SK-N-SH (cell line): ENCODE data around the gene AGO3. TPM values are rescaled to one million over a fixed set of nuclear protein-coding genes. Genes with fewer than 3 reads are reported as not detected.
A peak's percentile ranks its signal among the peaks of the same experiment; 100 is the strongest.

ENCODE experiments used
- CTCF ChIA-PET: fragments of 300-600, 350-600 bp; formaldehyde crosslinking; extraction: SDS; loops from one replicate; lab custom pipeline; 2021; lab: Yijun Ruan, JAX
- POLR2A ChIA-PET: fragments of 350-600 bp; sonication (Branson Sonifier 250); formaldehyde crosslinking; extraction: SDS; loops from one replicate; lab custom pipeline; 2020; ENCODE audit warnings: antibody characterized with exemption, inconsistent platforms; lab: Yijun Ruan, JAX
- DNase-seq: peaks from one replicate; pipeline ENCODE4 v3.0.0; 2012
- H2AFZ ChIP-seq: fragments of 200-600 bp; sonication (generic); 2 replicates; pipeline ENCODE4 v1.8.1; 2016; ENCODE audit warnings: antibody characterized with exemption, mild to moderate bottlenecking, low read depth
- H3F3A ChIP-seq: fragments of 200-600 bp; sonication (generic); replicated peaks from 2 replicates; pipeline ENCODE3; 2016; ENCODE audit warnings: antibody characterized with exemption, mild to moderate bottlenecking; ENCODE audit not compliant: insufficient read depth
- H3K27ac ChIP-seq, 2 experiments: fragments of 200-500 bp in 1 of 2; fragments of 200-600 bp in 1 of 2; sonication (Bioruptor generic) in 1 of 2; sonication (generic), shearing (Covaris generic) in 1 of 2; 2 replicates each; pipeline versions ENCODE4 v1.5.1 to v1.6.1; 2014 to 2016; ENCODE audit warnings: low read depth in 2 of 2, inconsistent platforms in 1 of 2, low read length in 1 of 2, mild to moderate bottlenecking in 1 of 2, mixed read lengths in 1 of 2
- H3K27me3 ChIP-seq: fragments of 200-600 bp; sonication (generic), shearing (Covaris generic); 2 replicates; pipeline ENCODE4 v1.6.1; 2016; ENCODE audit warnings: mixed run types; ENCODE audit not compliant: insufficient read depth
- H3K36me3 ChIP-seq, 2 experiments: fragments of 200-500 bp in 1 of 2; fragments of 200-600 bp in 1 of 2; sonication (Bioruptor generic) in 1 of 2; sonication (generic) in 1 of 2; replicated peaks in 1 of 2; 2 replicates each; pipeline versions ENCODE3 to v1.5.1; 2014 to 2016; ENCODE audit warnings: low read length in 1 of 2, mild to moderate bottlenecking in 1 of 2; ENCODE audit not compliant: insufficient read depth in 2 of 2, control insufficient read depth in 1 of 2
- H3K4me1 ChIP-seq, 2 experiments: fragments of 200-500 bp in 1 of 2; fragments of 200-600 bp in 1 of 2; sonication (Bioruptor generic) in 1 of 2; sonication (generic), shearing (Covaris generic) in 1 of 2; 2 replicates each; pipeline versions ENCODE4 v1.5.1 to v1.6.1; 2014 to 2016; ENCODE audit warnings: low read depth in 1 of 2, low read length in 1 of 2, mixed run types in 1 of 2; ENCODE audit not compliant: insufficient read depth in 2 of 2, control insufficient read depth in 1 of 2
- H3K4me2 ChIP-seq: fragments of 200-600 bp; sonication (generic), shearing (Covaris generic); 2 replicates; pipeline ENCODE4 v1.6.1; 2017; ENCODE audit warnings: mixed run types
- H3K4me3 ChIP-seq, 2 experiments: fragments of 200-500 bp in 1 of 2; fragments of 200-600 bp in 1 of 2; sonication (Bioruptor generic) in 1 of 2; sonication (generic), shearing (Covaris generic) in 1 of 2; 2 replicates each; pipeline versions ENCODE4 v1.5.1 to v1.8.1; 2014 to 2016; ENCODE audit warnings: low read depth in 2 of 2, inconsistent platforms in 1 of 2, low read length in 1 of 2, mild to moderate bottlenecking in 1 of 2, mixed read lengths in 1 of 2, moderate library complexity in 1 of 2
- H3K79me2 ChIP-seq: fragments of 200-600 bp; sonication (generic); 2 replicates; pipeline ENCODE4 v1.8.1; 2017; ENCODE audit warnings: mild to moderate bottlenecking; ENCODE audit not compliant: insufficient read depth
- H3K9ac ChIP-seq: fragments of 200-600 bp; sonication (generic); 2 replicates; pipeline ENCODE4 v1.6.1; 2017; ENCODE audit warnings: mixed run types
- H3K9me2 ChIP-seq: fragments of 200-600 bp; sonication (generic); 2 replicates; pipeline ENCODE4 v1.6.1; 2017; ENCODE audit warnings: mixed run types
- H3K9me3 ChIP-seq: fragments of 200-600 bp; sonication (generic); 2 replicates; pipeline ENCODE4 v1.6.1; 2017; ENCODE audit warnings: mixed run types, mild to moderate bottlenecking, moderate library complexity
- H4K20me1 ChIP-seq: fragments of 200-600 bp; sonication (generic); 2 replicates; pipeline ENCODE4 v1.6.1; 2017; ENCODE audit warnings: mild to moderate bottlenecking, mixed run types; ENCODE audit not compliant: insufficient read depth
- CHD2 ChIP-seq: fragments of 150-350 bp; IDR thresholded peaks from 2 replicates; pipeline ENCODE4 v1.6.1; 2018; ENCODE audit warnings: low read length; ENCODE audit not compliant: partially characterized antibody
- FOXJ3 ChIP-seq: sonication (generic); formaldehyde crosslinking; IDR thresholded peaks from 2 replicates; pipeline ENCODE4 v1.5.1; 2020; ENCODE audit warnings: mild to moderate bottlenecking, missing genetic modification reagents
- FOXM1 ChIP-seq: IDR thresholded peaks from 2 replicates; pipeline ENCODE4 v1.4.0; 2012; ENCODE audit warnings: low read depth, mild to moderate bottlenecking
- JUND ChIP-seq: IDR thresholded peaks from 2 replicates; pipeline ENCODE4 v1.4.0; 2012
- MXI1 ChIP-seq: IDR thresholded peaks from 2 replicates; pipeline ENCODE4 v1.6.1; 2012; ENCODE audit warnings: mild to moderate bottlenecking, low read depth, low read length, improper control_type of control experiment
- NRF1 ChIP-seq: IDR thresholded peaks from 2 replicates; pipeline ENCODE4 v1.6.1; 2012; ENCODE audit warnings: low read depth, mild to moderate bottlenecking, low read length
- POLR2AphosphoS5 ChIP-seq: IDR thresholded peaks from 2 replicates; pipeline ENCODE4 v1.6.1; 2012; ENCODE audit warnings: low read depth, low read length
- RCOR1 ChIP-seq: fragments of 150-350 bp; IDR thresholded peaks from 2 replicates; pipeline ENCODE4 v1.6.1; 2017; ENCODE audit warnings: antibody characterized with exemption, low read length
- RXRA ChIP-seq: IDR thresholded peaks from 2 replicates; pipeline ENCODE4 v1.4.0; 2012; ENCODE audit warnings: low read depth, mild to moderate bottlenecking, borderline replicate concordance
- SIN3A ChIP-seq: IDR thresholded peaks from 2 replicates; pipeline ENCODE4 v1.6.1; 2012; ENCODE audit warnings: low read depth, mild to moderate bottlenecking, low read length, moderate library complexity, borderline replicate concordance
- TCF12 ChIP-seq: IDR thresholded peaks from 2 replicates; pipeline ENCODE4 v1.4.0; 2012
- TEAD4 ChIP-seq: IDR thresholded peaks from 2 replicates; pipeline ENCODE4 v1.4.0; 2012; ENCODE audit warnings: mild to moderate bottlenecking, borderline replicate concordance; ENCODE audit not compliant: insufficient read depth
- WGBS: methylation state at CpG from one replicate; pipeline ENCODE4 v1.1.6; 2017; ENCODE audit warnings: low lambda C conversion rate; 5-methylcytosine and 5-hydroxymethylcytosine counted together
- polyA plus RNA-seq, 3 experiments: library from polyadenylated mRNA; depleted of rRNA; stranded (reverse); fragments of >200 nt; gene quantifications; 2 replicates each; pipeline ENCODE4 v1.2.3, GENCODE V29; 2012
- TF ChIP-seq, protein P1 (sequence below): IDR thresholded peaks from 2 replicates; pipeline ENCODE4 v1.4.0; 2012; ENCODE audit warnings: low read depth, borderline replicate concordance

Gene AGO3
- polyA plus RNA-seq, 1 of the 3 experiments (the other 2 are of a cell fraction): 6.7 TPM

GRCh38 chr1:35886577-35887431, 44.1 kb upstream of the AGO3 start:
- Histone ChIP-seq H3K79me2 (peaks cover 39% of the 10 kb centered on the region), H2AFZ (no peak overlapping the region), H3K9me3 (no peaks in the 10 kb centered on the region), H3K9ac (no peak overlapping the region), H3K36me3 (peaks cover 5 to 17% of the 10 kb centered on the region in 2 experiments), H3K27ac (peak overlapping the region in 1 of 2 experiments; percentile 35; a peak in 1 of 4 replicates), H3K4me1 (peaks cover 12 to 33% of the 10 kb centered on the region in 2 experiments; a peak in 2 of 4 replicates), H3K4me2 (peak overlapping the region; percentile 66; the same call in 1 of the 2 replicates), H4K20me1 (peaks cover 20% of the 10 kb centered on the region), H3K4me3 (no peak overlapping the region), H3F3A (no peaks in the 10 kb centered on the region), H3K27me3 (no peaks in the 10 kb centered on the region), H3K9me2 (no peaks in the 10 kb centered on the region)
- WGBS: 64% methylated on average over 3 of the region's 3 CpGs
- TF ChIP-seq NRF1 (no peak), FOXJ3 (CRISPR knock-in tag) (no peak), CHD2 (no peak), JUND (no peak), FOXM1 (no peak), RCOR1 (no peak), TEAD4 (no peak)
- ChIA-PET CTCF (interaction anchor here (1.6 kb wide), 1 partner anchor 11 kb away, joined by 8 read pairs; no protein-coding TSS in a partner anchor), POLR2A (interaction anchor here (0.8 kb wide), 1 partner anchor 117 kb away, joined by 3 read pairs; the partner anchor contains the start of gene CLSPN)
- DNase-seq: peak; percentile 37

- H3F3A ChIP-seq: no peaks in the 10 kb centered on the region
- no peak overlapping the region for H3K4me2 ChIP-seq
- peaks cover 12 to 33% of the 10 kb centered on the region in 2 experiments; a peak in 2 of 4 replicates for H3K4me1 ChIP-seq
- no peaks in the 10 kb centered on the region for H3K9me3 ChIP-seq
- ChIA-PET POLR2A (interaction anchor here (0.8 kb wide), 1 partner anchor 118 kb away, joined by 3 read pairs; the partner anchor contains the start of gene CLSPN), CTCF (interaction anchor here (1.6 kb wide), 1 partner anchor 10 kb away, joined by 8 read pairs; no protein-coding TSS in a partner anchor)
- no peak overlapping the region for H2AFZ ChIP-seq
- 96% methylated on average over 2 of the region's 2 CpGs for WGBS
- H4K20me1 ChIP-seq: peaks cover 20% of the 10 kb centered on the region
- H3K27me3 ChIP-seq: no peaks in the 10 kb centered on the region
- H3K9me2 ChIP-seq: no peaks in the 10 kb centered on the region
- no peak overlapping the region for H3K4me3 ChIP-seq
- peaks cover 9 to 24% of the 10 kb centered on the region in 2 experiments for H3K36me3 ChIP-seq
- no peak for DNase-seq
- no peak for TF ChIP-seq RXRA
- no peak for TF ChIP-seq POLR2AphosphoS5
- no peak for TF ChIP-seq NRF1
- TF ChIP-seq, protein P1, sequence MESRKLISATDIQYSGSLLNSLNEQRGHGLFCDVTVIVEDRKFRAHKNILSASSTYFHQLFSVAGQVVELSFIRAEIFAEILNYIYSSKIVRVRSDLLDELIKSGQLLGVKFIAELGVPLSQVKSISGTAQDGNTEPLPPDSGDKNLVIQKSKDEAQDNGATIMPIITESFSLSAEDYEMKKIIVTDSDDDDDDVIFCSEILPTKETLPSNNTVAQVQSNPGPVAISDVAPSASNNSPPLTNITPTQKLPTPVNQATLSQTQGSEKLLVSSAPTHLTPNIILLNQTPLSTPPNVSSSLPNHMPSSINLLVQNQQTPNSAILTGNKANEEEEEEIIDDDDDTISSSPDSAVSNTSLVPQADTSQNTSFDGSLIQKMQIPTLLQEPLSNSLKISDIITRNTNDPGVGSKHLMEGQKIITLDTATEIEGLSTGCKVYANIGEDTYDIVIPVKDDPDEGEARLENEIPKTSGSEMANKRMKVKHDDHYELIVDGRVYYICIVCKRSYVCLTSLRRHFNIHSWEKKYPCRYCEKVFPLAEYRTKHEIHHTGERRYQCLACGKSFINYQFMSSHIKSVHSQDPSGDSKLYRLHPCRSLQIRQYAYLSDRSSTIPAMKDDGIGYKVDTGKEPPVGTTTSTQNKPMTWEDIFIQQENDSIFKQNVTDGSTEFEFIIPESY: no peak
- no peak for TF ChIP-seq SIN3A
- TF ChIP-seq MXI1: no peak
- TF ChIP-seq TCF12: no peak
- peak overlapping the region in 1 of 2 experiments; percentile 31; a peak in 1 of 4 replicates for H3K27ac ChIP-seq
- H3K9ac ChIP-seq: no peak overlapping the region
- peaks cover 39% of the 10 kb centered on the region for H3K79me2 ChIP-seq
Measured at GRCh38 chr1:35887508-35887907, 43.4 kb upstream of the AGO3 start.
